ENCODE measurements around the gene TMEM8B.
"Not testable (repeated sequence)": the region's sequence is repeated elsewhere in the genome, so short reads cannot be mapped to it uniquely, and the experiment has no call there.

The TMEM8B gene

GRCh38 chr9:35869621-35870216 is 40.7 kb downstream of the TMEM8B start:
- DNase-seq: no peak

DNA sequence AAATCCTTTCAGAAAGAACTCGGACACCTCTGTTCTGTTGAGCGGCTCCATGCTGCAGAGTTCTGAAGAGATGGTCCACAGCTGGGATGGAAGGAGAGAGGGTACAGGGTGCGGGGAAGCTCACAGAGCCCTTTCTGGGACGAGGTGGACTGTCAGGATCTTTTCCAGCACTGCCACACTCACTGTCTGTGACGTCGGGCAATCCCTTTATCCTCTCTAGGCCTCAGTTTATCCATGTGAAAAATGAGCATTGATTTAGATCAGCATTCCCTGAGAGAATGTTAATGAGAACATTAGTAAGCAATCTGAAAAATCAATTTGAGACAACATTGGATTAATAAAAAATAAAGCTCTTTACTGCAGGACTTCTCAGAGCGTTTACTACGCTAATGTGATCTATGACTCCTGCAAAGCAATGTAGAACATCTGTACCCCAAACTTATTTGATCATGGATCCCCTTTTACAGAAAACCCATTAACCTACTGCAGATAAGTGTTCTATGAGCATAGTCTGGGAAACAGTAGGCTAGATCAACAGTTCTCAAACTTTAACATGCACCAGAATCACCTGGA is 41.4 kb downstream of the TMEM8B start, which contains the start of gene OR13J1:
TSS of gene OR13J1 (minus strand) at position 51 of the 573 bp plus-strand sequence. CDS start at position 51, 0 bp downstream.
- DNase-seq: no peak

DNA sequence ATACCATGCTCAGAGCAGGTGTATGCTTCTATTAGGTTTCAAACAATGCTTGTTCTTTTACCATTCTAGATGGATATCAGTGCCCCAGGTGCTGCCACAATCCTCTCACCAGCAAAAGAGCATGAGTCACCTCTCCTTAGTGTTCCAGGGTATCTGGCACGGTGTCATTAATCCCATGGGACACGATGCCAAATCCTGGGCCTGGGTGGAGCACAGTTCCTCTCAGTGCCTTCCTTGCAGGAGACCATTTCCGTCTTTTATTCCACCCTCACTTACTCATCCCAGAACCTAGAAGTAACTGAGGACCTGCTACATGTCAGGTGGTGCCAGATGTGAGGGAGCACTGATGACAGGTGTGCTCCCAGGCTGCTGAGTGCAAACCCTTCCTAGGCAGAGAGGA is 42.5 kb downstream of the TMEM8B start:
- DNase-seq: no peak

DNA sequence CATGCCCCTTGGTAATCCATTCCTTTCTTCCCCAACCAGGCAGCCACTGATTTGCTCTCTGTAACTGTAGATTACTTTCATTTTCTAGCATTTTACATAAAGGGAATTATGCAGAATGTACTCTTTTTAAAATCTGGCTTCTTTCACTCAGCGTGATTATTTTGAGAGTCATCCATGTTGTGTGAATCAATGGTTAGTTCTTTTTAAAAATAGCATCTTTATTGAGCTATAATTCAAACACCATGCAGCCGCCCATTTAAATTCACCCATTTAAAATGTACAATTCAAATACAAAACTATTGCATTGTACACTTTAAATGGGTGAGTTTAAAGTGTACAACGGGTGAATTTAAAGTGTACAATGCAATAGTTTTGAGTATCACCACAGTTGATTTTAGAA is 43.5 kb downstream of the TMEM8B start:
- no peak for DNase-seq

DNA sequence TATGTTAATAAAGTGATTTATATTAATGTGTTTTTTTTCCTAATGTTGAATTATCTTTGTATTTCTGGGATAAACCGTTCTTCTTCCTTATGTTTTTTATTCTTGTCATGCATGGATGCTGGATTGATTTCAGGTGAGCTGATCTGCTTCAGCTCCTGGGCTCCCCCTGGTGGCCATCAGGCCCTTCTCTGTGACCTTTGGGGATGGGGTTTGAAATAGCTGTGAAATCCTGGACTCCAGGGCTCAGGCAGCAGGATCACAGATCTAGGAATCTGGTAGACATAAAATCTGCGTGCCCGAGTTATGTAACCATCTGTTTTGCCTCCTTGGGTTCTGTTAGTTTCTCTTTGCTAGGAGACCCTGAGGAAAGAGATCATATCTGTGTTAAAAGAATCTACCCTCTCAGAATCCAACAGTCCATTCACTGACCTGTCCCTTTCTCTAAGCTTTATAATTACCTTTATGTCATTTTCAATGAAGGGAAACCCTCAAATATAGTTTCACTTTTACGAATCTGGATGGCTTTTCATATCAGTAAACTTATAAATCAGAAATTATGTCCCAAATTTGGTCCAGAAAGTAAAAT is 53.3 kb downstream of the TMEM8B start:
- peak; percentile 67 to 68 for DNase-seq

- no peak for DNase-seq
These were observed 54.0 kb downstream of the TMEM8B start for GRCh38 chr9:35882996-35883395.

DNA sequence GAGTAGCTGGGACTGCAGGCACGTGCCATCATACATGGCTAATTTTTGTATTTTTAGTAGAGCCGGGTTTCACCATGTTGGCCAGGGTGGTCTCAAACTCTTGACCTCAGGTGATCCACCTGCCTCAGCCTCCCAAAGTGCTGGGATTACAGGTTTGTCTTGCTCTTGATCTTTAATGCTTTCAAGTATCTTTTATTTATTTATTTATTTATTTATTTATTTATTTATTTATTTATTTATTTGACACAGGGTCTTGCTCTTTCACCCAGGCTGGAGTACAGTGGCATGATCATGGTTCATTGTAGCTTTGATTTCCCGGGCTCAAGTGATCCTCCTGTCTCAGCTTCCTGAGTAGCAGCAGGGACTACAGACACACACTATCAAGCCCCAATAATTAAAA is 55.9 kb downstream of the TMEM8B start:
- DNase-seq: not testable (repeated sequence)

GRCh38 chr9:35891646-35892045 is 62.6 kb downstream of the TMEM8B start:
- DNase-seq: peak; percentile 57 to 59

GRCh38 chr9:35892051-35892450 is 63.0 kb downstream of the TMEM8B start:
- peak in 1 of 2 donors; percentile 24 for DNase-seq

GRCh38 chr9:35896570-35896969 is 67.5 kb downstream of the TMEM8B start:
- DNase-seq: no peak

DNA sequence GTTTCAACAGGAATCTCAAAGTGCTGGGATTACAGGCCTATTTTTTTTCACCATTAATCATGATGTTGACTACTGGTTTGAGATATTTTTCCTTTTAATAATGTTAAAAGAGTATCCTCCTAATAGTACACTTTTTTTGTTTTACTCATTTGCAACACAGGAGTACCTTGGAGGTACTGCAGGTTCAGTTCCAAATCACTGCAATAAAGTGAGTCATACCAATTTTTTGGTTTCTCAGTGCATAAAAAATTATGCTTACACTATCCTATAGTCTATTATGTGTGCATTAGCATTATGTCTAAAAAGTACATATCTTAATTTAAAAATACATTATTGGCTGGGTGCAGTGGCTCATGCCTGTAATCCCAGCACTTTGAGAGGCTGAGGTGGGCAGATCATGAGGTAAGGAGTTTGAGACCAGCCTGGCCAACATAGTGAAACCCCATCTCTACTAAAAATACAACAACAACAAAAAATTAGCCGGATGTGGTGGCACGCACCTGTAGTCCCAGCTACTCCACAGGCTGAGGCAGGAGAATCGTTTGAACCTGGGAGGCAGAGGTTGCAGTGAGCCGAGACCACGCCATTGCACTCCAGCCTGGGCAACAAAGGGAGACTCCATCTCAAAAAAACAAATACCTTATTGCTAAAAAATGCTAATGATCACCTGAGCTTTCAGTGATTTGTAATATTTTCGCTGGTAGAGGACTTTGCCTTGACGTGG is 68.5 kb downstream of the TMEM8B start:
- not testable (repeated sequence) for DNase-seq

GRCh38 chr9:35898337-35898736 is 69.3 kb downstream of the TMEM8B start:
- DNase-seq: no peak

GRCh38 chr9:35899021-35899420 is 70.0 kb downstream of the TMEM8B start:
- DNase-seq: no peak

GRCh38 chr9:35903049-35903448 is 74.0 kb downstream of the TMEM8B start:
- DNase-seq: peak; percentile 51 to 53

DNA sequence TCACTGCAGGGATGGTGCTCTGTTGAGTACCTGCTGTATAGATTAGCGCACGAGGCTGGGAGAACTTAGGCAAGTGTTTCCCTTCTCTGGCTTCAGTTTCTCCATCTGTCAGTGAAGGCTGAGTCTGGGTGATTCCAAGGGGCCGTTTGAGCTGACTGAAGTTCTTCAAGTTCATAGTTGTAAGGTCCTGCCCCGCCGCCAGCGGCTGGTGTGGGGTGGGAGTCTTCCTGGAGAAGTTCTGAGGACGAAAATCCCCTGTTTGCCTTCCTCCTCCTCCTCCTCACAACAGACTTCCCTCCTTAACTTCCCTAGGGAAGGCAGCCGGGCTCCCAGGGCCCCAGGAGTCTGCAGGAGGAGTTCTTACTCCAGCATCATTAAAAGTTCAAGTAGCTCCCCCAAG is 75.3 kb downstream of the TMEM8B start:
- DNase-seq: no peak

DNA sequence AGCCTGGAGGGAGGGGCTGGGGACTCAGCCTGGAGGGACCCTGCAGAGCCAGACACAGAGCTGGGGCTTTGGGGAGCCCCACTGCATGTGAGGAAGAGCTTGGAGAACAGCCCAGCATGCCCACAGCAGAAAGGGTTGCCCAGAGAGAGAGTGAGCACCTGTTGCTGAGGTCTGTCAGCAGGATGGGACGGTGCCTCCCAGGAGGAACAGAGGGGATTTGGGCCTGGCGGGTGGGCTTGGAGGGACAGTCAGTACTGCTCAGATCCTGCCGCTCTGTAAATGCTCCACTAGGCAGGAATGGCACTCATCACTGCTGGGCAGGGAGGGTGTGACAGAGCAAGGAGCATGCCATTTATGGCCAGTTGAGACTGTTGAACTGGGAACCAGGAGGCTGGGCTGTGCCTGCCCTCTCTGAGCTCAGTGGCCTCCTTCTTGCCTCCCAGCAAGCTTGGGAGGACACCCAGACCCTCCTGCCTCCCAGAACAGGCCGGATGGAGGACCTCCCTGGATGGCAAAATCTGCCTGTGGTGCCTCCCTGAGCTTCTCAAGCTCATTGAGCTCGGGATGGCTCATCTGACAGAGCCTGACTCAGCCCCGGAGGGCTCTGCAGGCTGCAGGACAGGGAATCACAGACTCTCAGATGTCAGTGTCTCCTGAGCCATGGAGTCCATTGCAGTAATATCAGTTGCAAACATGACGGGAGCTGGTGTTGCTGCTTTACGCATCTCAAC is 76.2 kb downstream of the TMEM8B start:
- no peak for DNase-seq

DNA sequence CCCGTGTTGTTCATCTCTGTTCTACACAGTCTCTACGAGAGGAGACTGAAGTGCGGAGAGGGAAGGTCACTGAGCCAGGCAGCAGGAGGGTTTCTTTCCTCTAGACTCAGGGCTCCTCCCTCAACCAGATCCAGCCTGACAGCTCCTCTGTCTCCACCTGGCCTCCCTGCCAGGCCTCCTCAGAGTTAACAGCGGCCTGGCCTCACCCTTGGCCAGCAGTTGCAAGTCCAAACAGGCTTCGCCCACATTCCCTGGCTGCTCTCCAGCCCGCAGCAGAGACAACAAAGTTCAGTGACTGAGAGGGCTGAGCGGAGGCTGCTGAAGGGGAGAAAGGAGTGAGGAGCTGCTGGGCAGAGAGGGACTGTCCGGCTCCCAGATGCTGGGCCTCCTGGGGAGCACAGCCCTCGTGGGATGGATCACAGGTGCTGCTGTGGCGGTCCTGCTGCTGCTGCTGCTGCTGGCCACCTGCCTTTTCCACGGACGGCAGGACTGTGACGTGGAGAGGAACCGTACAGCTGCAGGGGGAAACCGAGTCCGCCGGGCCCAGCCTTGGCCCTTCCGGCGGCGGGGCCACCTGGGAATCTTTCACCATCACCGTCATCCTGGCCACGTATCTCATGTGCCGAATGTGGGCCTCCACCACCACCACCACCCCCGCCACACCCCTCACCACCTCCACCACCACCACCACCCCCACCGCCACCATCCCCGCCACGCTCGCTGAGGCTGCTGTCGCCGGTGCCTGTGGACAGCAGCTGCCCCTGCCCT is 77.1 kb downstream of the TMEM8B start, which contains the start of gene HRCT1:
TSS of gene HRCT1 (plus strand) at position 291 of the 768 bp plus-strand sequence. CDS start at position 377, 86 bp downstream.
- DNase-seq: no peak

- no peak for DNase-seq
These were observed 78.1 kb downstream of the TMEM8B start for GRCh38 chr9:35906923-35907699.

GRCh38 chr9:35907711-35908503 is 78.9 kb downstream of the TMEM8B start:
- DNase-seq: peak; percentile 40 to 55

DNA sequence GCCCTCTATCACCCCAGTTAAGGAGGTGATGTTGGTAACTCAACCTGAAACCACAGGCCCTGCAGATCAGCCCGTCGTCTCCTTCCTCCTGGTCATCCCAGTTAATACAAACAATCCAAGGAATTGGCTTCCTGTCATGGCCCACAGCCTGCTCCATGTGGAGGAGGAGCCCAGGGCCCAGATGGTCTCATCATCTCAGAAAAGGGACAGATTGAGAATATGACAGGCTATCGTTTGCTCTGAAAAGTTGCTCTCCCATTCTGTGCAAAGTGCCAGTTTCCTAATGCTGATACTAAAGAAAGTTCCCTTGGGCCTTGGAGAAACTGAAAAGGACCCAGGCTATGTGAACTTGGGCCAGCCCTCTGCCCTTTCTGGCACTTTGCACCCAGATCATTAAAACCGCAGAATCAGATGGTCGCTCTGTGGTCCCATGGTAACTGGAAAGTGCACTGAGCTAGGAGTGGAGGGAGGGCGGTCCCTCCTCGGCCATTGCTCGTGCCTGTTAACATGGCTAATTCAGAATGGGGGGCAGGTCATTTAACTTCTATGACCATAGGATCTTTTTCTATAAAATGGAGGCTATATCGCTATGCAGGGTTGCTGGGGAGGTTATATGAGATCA is 79.6 kb downstream of the TMEM8B start:
- no peak for DNase-seq

Measured in inflammatory macrophage (primary cell).